ENCODE data around the gene GRK5.

Gene GRK5

DNA sequence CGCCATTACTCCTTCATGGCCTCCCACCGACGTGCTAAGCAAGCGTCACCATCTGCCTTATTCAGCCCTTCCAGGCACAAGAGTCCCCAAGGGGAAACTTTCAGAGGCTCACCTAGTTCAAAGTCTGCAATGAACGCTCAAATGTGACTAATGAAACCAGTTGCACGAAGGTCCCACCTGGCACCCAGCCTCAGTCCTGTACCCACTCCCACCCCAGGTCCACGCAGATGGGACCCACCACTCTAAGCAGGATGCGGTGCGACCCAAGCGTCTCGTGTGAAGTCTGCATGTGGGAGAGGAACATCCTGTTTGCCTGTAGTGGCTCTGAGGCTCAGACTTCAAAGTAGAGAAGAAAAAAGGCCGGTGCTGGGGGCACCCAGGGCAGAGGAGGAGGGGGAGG is 294.8 kb downstream of the GRK5 start:
- DNase-seq (ENCODE audit: low read depth in 2 of 2), result peak; percentile 54 to 56

GRCh38 chr10:119502618-119503155 is 295.3 kb downstream of the GRK5 start:
- no peak for DNase-seq (ENCODE audit: low read depth in 2 of 2)

DNA sequence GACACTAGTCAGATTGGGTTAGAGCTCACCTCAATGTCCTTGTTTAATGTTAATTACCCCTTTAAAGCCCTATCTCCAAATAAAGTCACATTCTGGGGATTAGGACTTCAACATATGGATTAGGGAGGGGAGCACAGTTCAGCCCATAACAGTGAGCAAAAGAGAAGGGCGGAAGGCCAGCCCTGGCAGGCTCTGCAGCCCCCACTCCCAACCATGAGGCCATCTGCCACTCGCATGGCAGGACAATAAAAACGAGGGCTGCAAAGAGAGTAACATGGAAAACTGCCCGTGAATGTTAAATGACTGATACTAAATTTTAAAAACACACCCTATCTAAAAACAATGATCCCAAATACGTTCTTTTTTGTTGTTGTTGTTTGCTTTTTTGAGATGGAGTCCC is 296.4 kb downstream of the GRK5 start:
- DNase-seq (ENCODE audit: low read depth in 2 of 2), result no peak

- no peak for DNase-seq (ENCODE audit: low read depth in 2 of 2)
These were observed 297.3 kb downstream of the GRK5 start for GRCh38 chr10:119504651-119505050.

- DNase-seq (ENCODE audit: low read depth in 2 of 2), result no peak
These were observed 297.8 kb downstream of the GRK5 start for GRCh38 chr10:119505131-119505551.
